OCI-LY1 (cell line): ENCODE data around the gene CTIF.

Experiments used
- H2AFZ ChIP-seq: fragments of 200-600 bp; sonication (generic), shearing (Covaris generic); 2 replicates; pipeline ENCODE4 v1.6.0; 2014; ENCODE audit warnings: antibody characterized with exemption, mild to moderate bottlenecking, low read length
- H3F3A ChIP-seq: fragments of 200-600 bp; sonication (generic), shearing (Covaris generic); 2 replicates; pipeline ENCODE4 v1.6.0; 2014; ENCODE audit warnings: mild to moderate bottlenecking, antibody characterized with exemption, low read length, moderate library complexity; ENCODE audit not compliant: insufficient read depth
- H3K27ac ChIP-seq: fragments of 200-600 bp; sonication (generic); 2 replicates; pipeline ENCODE4 v1.5.1; 2014; ENCODE audit warnings: low read length, mixed run types, mild to moderate bottlenecking, low read depth; ENCODE audit not compliant: poor library complexity, severe bottlenecking
- H3K27me3 ChIP-seq: fragments of 200-600 bp; sonication (generic); 2 replicates; pipeline ENCODE4 v1.6.0; 2014; ENCODE audit warnings: antibody characterized with exemption, mild to moderate bottlenecking, low read length, moderate library complexity; ENCODE audit not compliant: insufficient read depth
- H3K36me3 ChIP-seq: fragments of 200-600 bp; sonication (generic); 2 replicates; pipeline ENCODE4 v1.6.1; 2014; ENCODE audit warnings: mild to moderate bottlenecking, antibody characterized with exemption, low read length, moderate library complexity, mixed read lengths; ENCODE audit not compliant: insufficient read depth
- H3K4me1 ChIP-seq: fragments of 200-600 bp; sonication (generic); 2 replicates; pipeline ENCODE4 v1.5.1; 2014; ENCODE audit warnings: mild to moderate bottlenecking, low read length, moderate library complexity; ENCODE audit not compliant: insufficient read depth, severe bottlenecking
- H3K4me2 ChIP-seq: fragments of 200-600 bp; sonication (generic), shearing (Covaris generic); 2 replicates; pipeline ENCODE4 v1.6.1; 2014; ENCODE audit warnings: low read length
- H3K4me3 ChIP-seq: fragments of 200-600 bp; sonication (generic); 2 replicates; pipeline ENCODE4 v1.5.1; 2014; ENCODE audit warnings: low read length, low read depth, mild to moderate bottlenecking, mixed read lengths; ENCODE audit not compliant: poor library complexity, severe bottlenecking
- H3K79me2 ChIP-seq: fragments of 200-600 bp; shearing (Covaris generic); 2 replicates; pipeline ENCODE4 v1.6.1; 2016; ENCODE audit warnings: mixed run types, low read length, mixed read lengths; ENCODE audit not compliant: insufficient read depth
- H3K9ac ChIP-seq: fragments of 200-600 bp; sonication (generic), shearing (Covaris generic); 2 replicates; pipeline ENCODE4 v1.6.1; 2014; ENCODE audit warnings: mild to moderate bottlenecking, low read length, mixed read lengths
- H3K9me2 ChIP-seq: fragments of 200-600 bp; sonication (generic), shearing (Covaris generic); 2 replicates; pipeline ENCODE4 v1.6.1; 2014; ENCODE audit warnings: low read depth, mild to moderate bottlenecking, low read length, mixed read lengths
- H3K9me3 ChIP-seq: fragments of 200-600 bp; shearing (Covaris generic); 2 replicates; pipeline ENCODE4 v1.6.1; 2014; ENCODE audit warnings: low read length, mixed read lengths
- H4K20me1 ChIP-seq: fragments of 200-600 bp; sonication (generic), shearing (Covaris generic); 2 replicates; pipeline ENCODE4 v1.6.0; 2016; ENCODE audit warnings: mild to moderate bottlenecking, low read length; ENCODE audit not compliant: insufficient read depth
- CTCF ChIP-seq: fragments of 200-600 bp; sonication (generic), shearing (Covaris generic); IDR thresholded peaks from 2 replicates; pipeline ENCODE4 v1.5.1; 2017; ENCODE audit warnings: mild to moderate bottlenecking, antibody characterized with exemption, low read length, moderate library complexity, mixed read lengths
- EZH2 ChIP-seq: fragments of 200-600 bp; sonication (generic), shearing (Covaris generic); IDR thresholded peaks from 2 replicates; pipeline ENCODE4 v1.8.0; 2017; ENCODE audit warnings: borderline replicate concordance, mixed run types, mild to moderate bottlenecking, antibody characterized with exemption, low read length, moderate library complexity, mixed read lengths

CTIF gene

GRCh38 chr18:48742706-48743475 is 204.1 kb downstream of the CTIF start:
- H3K9ac ChIP-seq: no peak overlapping the region
- no peaks in the 10 kb centered on the region for H3K79me2 ChIP-seq
- H3K4me2 ChIP-seq: no peak overlapping the region
- no peaks in the 10 kb centered on the region; the same call in 1 of the 2 replicates for H3K27me3 ChIP-seq
- no peak overlapping the region for H3K27ac ChIP-seq
- no peaks in the 10 kb centered on the region for H4K20me1 ChIP-seq
- no peaks in the 10 kb centered on the region for H3K9me3 ChIP-seq
- no peaks in the 10 kb centered on the region for H3K4me1 ChIP-seq
- TF ChIP-seq EZH2: no peak
- TF ChIP-seq CTCF: no peak
- no peak overlapping the region for H3K4me3 ChIP-seq
- no peaks in the 10 kb centered on the region for H3K36me3 ChIP-seq
- no peaks in the 10 kb centered on the region for H3F3A ChIP-seq
- H2AFZ ChIP-seq: no peak overlapping the region
- H3K9me2 ChIP-seq: no peaks in the 10 kb centered on the region

- Histone ChIP-seq H3K9me2 (no peaks in the 10 kb centered on the region), H3K27me3 (no peaks in the 10 kb centered on the region; the same call in 1 of the 2 replicates), H3K9me3 (no peaks in the 10 kb centered on the region), H3K4me1 (no peaks in the 10 kb centered on the region), H3K27ac (no peak overlapping the region), H4K20me1 (no peaks in the 10 kb centered on the region), H3F3A (no peaks in the 10 kb centered on the region), H3K4me2 (no peak overlapping the region), H3K4me3 (no peak overlapping the region), H3K9ac (no peak overlapping the region), H2AFZ (no peak overlapping the region), H3K79me2 (no peaks in the 10 kb centered on the region), H3K36me3 (no peaks in the 10 kb centered on the region)
- TF ChIP-seq CTCF (no peak), EZH2 (no peak)
Measured at GRCh38 chr18:48743886-48744285, 205.1 kb downstream of the CTIF start.

- Histone ChIP-seq H3K27ac (no peak overlapping the region), H2AFZ (no peak overlapping the region), H3K4me2 (no peak overlapping the region), H3K9me3 (no peaks in the 10 kb centered on the region), H3F3A (no peaks in the 10 kb centered on the region), H3K4me3 (no peak overlapping the region), H3K4me1 (no peaks in the 10 kb centered on the region), H3K36me3 (no peaks in the 10 kb centered on the region), H3K9me2 (no peaks in the 10 kb centered on the region), H4K20me1 (no peaks in the 10 kb centered on the region), H3K9ac (no peak overlapping the region), H3K79me2 (no peaks in the 10 kb centered on the region), H3K27me3 (no peaks in the 10 kb centered on the region; the same call in 1 of the 2 replicates)
- TF ChIP-seq EZH2 (no peak), CTCF (no peak)
Measured at GRCh38 chr18:48745293-48745692, 206.5 kb downstream of the CTIF start.
